Endothelial cell of hepatic sinusoid (primary cell): ENCODE results near the gene OSBPL8.

ENCODE experiments used
- in situ Hi-C: cut with HindIII; loops from 2 replicates; pipeline ENCODE4 v1.10.0; 2017; ENCODE audit warnings: low sequenced_read_pairs

The OSBPL8 gene

DNA sequence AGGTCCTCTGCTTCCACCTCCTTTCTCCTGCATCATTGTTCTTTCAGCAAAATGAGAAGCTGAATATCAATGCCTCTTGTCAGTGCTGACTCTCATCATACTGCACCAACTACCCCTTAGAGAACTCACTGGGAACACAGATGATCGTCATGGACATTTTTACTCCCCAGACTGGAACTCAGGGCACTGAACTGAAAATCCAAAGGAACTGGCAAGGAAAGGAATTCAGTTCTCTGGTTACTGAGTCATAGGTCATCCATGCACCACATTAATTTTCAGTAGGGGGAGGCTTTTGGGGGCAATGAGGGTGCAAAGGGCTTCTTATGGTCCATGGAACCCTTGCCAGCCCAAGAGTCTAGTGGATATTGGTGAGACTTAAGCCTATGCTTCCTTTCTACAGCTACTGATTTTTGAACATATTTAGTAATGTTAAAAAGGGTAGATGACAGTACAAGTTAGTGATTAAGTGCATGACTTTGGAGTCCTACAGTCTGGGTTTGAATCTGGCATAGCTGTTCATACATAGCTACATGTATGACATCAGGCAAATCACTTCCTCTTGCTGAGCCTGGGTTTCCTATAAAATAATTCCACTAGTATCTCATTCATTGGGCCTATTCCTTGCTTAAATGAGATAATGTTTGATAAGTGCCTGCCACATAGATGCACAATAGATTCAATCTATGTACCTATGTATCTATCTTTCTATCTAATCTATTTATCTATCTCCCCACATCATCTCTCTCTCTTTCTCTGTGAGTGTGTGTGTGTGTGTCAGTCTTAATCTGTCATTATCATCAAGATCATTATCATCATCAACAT is 240.6 kb downstream of the OSBPL8 start:
- in situ Hi-C loops, result no loop called here

DNA sequence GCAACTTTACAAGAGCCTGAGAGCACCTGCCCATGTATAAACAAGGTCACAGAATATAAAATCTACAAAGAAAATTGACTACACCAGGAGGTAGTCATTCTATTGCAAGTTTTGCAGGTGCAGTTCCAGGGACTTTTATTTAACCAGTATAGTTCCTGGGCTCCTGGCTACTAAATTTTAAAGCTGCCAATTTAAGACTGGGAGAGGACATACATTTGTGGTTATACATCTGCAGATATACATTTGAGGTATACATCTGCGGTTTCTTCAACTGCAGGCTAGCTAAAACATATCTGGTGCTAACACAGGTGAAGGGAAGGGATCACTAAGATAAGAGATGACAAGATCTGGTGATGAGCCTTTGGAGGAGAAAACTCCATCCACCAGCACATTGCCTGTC is 241.6 kb downstream of the OSBPL8 start:
- in situ Hi-C loops, result no loop called here

DNA sequence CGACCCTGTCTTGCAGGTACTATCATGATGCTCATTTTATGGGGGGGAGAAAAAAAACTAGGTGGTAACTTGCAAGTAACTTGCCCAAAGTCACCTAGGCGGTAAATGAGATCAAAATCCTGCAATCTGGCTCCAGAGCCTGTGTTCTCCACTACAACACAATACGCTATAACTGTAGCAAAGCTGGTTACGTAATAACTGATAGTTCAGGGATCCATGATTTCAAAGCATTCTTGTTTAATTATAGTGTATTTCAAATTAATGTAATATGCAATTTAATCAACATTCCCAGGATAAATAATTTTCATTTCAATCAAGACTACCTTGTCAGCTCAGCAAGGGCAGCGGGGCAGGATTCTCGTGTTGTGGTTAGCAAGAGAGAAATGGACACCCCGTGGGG is 243.1 kb downstream of the OSBPL8 start:
- in situ Hi-C loops, result no loop called here

DNA sequence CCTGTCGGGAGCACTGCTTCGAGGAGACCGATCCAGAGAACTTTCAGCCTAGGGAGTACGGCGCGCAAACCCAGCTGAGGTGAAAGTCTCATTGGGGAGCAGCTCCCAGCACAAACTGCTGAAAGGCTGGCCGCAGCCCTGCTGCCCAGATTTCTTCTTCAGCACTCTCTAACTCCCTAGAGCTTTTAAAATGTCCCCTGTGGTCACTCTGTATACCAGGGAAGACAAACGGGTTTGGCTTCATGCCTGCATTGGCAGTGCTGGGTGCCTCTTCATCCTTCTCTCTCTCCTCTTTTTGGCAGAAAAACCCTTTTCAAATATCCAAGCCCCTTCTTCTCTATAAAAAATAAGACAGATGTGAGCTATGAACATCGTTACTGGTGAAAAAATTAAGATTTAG is 246.3 kb downstream of the OSBPL8 start:
- in situ Hi-C loops, result no loop called here

DNA sequence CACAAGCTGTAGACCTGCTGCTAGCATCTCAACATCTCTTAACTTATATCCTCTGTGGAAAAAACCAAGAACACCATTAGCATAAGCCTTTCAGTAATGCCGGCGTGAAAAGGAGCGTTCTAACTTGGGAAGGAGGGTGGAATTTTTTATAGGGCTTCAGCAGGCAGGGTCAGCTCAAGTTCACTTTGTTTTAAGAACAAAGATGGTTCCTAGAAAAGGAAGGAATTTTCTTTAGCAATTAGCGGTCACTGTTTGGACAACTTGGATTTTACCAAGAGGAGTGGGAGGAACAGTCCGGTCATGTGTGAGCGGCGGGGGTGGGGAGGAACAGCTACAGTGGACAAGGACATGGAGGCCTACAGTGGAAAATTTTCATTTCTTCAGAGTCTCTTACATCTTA is 247.3 kb downstream of the OSBPL8 start:
- in situ Hi-C loops, result no loop called here

DNA sequence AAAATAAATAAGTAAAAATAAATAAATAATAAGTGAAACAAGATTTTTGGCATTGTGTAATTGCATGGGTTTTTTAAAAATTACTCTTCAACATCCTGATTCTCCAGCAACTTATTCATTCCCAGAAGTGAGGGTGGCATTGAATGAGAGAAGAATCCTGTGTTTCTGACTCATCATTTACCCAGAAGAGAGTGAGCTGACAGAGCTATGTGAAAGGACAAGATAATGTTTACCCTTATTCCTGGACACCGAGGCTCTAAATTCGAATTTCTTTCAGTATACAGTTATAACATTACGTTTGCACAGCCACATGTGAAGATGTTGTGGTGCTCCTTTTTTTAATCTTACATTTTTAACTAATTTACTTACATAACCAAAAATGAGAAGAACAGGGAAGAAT is 247.8 kb downstream of the OSBPL8 start:
- in situ Hi-C loops, result no loop called here

DNA sequence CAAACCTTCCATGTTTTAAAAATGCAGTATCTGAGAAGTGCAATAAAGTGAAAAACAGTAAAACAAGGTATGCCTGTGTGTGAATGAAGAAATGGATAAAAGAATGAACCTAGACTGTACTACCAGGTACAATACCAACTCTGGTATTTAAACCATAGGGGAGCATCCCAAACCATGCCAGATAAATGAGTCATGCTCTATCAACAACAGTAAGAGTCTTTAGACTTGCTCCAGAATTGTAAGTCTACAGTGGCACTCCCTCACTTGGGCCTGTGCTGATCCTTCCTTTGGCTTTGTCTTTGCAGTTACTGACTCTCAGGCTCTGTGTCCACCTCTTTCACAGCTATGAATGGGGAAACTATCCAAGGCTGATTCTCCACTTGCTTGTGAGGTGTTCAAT is 249.5 kb downstream of the OSBPL8 start:
- in situ Hi-C loops, result no loop called here

DNA sequence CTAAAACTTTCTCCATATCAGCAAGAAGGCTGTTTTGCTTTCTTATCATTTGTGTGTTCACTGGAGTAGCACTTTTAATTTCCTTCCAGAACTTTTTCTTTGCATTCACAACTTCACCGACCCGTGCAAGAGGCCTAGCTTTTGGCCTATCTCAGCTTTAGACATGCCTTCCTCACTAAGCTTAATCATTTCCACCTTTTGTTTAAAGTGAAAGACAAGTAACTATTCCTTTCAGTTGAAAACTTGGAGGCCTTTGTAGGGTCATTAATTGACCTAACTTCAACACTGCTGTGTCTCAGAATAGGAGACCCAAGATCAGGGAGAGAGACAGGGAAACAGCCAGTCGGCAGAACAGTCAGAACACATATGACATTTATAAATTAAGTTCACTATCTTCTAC is 250.7 kb downstream of the OSBPL8 start:
- in situ Hi-C loops, result no loop called here

DNA sequence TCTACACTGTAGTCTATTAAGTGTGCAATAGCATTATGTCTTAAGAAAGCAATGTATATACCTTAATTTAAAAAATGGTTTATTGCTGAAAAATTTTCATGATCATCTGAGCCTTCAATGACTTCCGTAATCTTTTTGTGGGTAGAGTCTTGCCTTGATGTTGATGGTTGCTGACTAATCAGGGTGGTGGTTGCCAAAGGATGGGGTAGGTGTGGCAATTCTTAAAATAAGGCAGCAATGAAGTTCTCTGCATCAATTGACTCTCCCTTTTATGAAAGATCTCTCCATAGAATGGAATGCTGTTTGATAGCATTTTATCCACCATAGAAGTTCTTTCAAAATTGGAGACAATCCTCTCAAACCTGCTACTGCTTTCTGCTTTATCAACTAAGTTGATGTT is 252.5 kb downstream of the OSBPL8 start:
- in situ Hi-C loops, result no loop called here

DNA sequence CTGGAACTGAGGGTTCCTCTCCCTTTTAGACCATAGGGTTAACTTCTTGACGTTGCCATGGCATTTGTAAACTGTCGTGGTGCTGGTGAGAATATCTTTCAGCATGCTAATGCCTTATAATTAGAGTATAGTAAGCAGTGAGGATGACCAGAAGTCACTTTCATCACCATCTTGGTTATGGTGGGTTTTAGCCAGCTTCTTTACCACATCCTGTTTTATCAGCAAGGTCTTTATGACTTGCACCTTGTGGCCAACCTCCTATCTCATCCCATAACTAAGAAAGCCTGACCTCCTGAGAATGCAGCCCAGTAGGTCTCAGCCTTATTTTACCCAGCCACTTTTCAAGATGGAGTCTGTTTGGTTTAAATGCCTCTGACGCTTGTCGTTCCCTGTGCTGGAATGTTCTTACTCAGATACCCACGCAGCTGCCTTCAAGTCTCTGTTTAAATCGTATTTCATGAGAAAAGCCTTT is 255.5 kb downstream of the OSBPL8 start:
- in situ Hi-C loops, result no loop called here

DNA sequence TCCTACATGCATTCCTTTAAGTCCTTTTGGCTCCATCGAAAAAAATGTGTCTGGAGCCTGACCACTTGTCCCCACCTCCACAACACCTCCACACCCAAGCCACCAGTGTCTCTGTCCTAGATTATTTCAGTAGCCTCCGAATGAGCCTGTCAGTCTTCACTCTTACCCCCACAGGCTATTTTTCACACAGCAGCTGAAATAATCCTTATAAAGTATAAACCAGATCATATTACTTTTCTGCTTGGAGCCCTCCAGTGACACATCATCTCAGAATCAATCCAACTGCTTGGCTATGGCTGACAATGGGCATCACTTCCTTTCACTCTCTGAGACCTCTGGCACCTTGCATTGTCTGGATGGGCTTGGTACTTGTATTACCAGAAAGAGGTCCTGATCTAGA is 256.2 kb downstream of the OSBPL8 start:
- in situ Hi-C loops, result no loop called here
